ENCODE measurements around the gene SLC25A38. TPM values are rescaled to one million over a fixed set of nuclear protein-coding genes. Genes with fewer than 3 reads are reported as not detected.

SLC25A38 gene
- total and polyA plus RNA-seq, 10 of the 15 experiments (the other 5 are each of a cell fraction or from before 2014, with no cell fraction given), result 15.2 to 55.2 (median 39.2) TPM

- TF ChIP-seq RBBP5 (conservative IDR thresholded peaks at IDR 0.05), result no peak
- TF ChIP-seq IKZF1 (conservative IDR thresholded peaks at IDR 0.05), result peak; percentile 11; the same call in 1 of the 2 replicates
- TF ChIP-seq CREM (IDR thresholded peaks at IDR 0.05; ENCODE audit: low read depth), result peak; percentile 69
- TF ChIP-seq RCOR1 (conservative IDR thresholded peaks at IDR 0.05; ENCODE audit: low read depth, low read length), result no peak
- peak; percentile 79 for TF ChIP-seq CREB1 (IDR thresholded peaks at IDR 0.05; ENCODE audit: low read depth)
- TF ChIP-seq POLR2AphosphoS5 (IDR thresholded peaks at IDR 0.05; ENCODE audit: low read length), result peak; percentile 94
- TF ChIP-seq NFYA (IDR thresholded peaks at IDR 0.05; ENCODE audit: borderline replicate concordance, low read depth, low read length), result no peak
- TF ChIP-seq BHLHE40 (IDR thresholded peaks at IDR 0.05; ENCODE audit: borderline replicate concordance in 1 of 2, low read depth in 2 of 2, low read length in 1 of 2), result peak in 1 of 2 experiments; percentile 85; a peak in 2 of 4 replicates
- no peak for TF ChIP-seq RELA (IDR thresholded peaks at IDR 0.05; ENCODE audit: borderline replicate concordance, partially characterized antibody)
- no peak for TF ChIP-seq NR2C1 (IDR thresholded peaks at IDR 0.05)
- TF ChIP-seq HSF1 (IDR thresholded peaks at IDR 0.05; ENCODE audit: low read depth, low read length), result no peak
- TF ChIP-seq CTCF (IDR thresholded peaks at IDR 0.05 in 2 of 3, conservative IDR thresholded peaks at IDR 0.05 in 1 of 3; ENCODE audit: control insufficient read depth in 2 of 3, extremely low read depth in 1 of 3, insufficient read depth in 1 of 3, low read depth in 3 of 3, low read length in 3 of 3), result 0 out of 6 replicates have a peak, but pooled peaks of 1 of the 3 experiments have one; percentile 0
- TF ChIP-seq DPF2 (IDR thresholded peaks at IDR 0.05), result 0 out of 2 replicates have a peak, but pooled peaks have one; percentile 21
These were observed 903 bp downstream of the SLC25A38 start (continued) for GRCh38 chr3:39383881-39384664.
